Measurements from ENCODE around the gene WNT16.
"Not testable (repeated sequence)": the region's sequence is repeated elsewhere in the genome, so short reads cannot be mapped to it uniquely, and the experiment has no call there.

Gene WNT16

DNA sequence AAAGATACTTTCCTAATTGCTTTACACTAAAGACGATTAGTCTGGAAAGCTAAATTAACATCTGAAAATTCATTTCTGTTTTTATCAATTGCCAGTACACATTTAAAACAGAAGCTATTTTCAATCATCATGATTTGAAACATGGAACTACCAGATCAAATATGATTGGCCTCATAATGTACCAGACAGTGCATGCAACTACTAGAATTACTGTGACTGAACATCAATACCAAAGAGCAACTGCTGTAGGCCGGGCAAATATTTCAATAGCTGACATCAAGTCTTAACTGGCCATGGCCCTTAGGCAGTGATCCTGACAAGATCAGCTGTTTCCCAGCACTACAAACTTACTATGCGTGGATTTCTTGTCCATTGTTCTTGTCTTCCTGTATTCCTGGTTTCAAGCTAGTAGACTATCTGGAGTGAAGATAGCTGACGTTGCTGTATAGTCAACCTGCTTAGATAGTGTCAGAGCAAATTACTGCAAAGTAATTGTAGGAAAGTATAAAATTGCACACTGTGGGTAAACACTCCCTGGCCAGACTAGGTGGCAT lies 21.7 kb upstream of the WNT16 start:
- DNase-seq: no peak

DNA sequence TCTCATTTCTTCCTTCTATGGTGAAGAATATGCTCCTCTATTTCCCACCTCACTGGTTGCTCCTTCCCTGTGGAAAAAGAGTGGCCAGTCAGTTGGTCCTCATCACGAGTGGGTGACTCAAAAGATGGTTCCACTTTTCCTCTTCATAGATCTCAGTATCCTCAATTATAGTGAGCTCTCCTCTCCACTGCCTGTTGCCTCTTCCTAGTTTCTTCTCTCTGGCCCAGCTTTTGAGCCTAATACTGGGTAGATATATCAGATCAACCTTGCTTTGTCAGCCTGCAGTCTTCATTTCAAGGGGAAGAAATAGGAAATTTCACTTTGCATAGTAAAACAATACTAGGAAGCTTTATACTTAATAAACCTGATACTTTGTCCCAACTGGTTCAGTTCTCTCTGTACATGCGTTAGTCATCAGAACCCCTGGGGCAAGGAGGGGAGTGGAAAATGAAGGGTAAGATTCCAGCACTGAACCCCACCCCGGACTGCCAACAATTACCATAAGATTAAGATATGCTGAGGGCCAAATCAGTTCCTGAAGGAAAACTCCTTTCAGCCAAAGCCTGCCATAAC lies 15.5 kb upstream of the WNT16 start:
- DNase-seq: no peak

DNA sequence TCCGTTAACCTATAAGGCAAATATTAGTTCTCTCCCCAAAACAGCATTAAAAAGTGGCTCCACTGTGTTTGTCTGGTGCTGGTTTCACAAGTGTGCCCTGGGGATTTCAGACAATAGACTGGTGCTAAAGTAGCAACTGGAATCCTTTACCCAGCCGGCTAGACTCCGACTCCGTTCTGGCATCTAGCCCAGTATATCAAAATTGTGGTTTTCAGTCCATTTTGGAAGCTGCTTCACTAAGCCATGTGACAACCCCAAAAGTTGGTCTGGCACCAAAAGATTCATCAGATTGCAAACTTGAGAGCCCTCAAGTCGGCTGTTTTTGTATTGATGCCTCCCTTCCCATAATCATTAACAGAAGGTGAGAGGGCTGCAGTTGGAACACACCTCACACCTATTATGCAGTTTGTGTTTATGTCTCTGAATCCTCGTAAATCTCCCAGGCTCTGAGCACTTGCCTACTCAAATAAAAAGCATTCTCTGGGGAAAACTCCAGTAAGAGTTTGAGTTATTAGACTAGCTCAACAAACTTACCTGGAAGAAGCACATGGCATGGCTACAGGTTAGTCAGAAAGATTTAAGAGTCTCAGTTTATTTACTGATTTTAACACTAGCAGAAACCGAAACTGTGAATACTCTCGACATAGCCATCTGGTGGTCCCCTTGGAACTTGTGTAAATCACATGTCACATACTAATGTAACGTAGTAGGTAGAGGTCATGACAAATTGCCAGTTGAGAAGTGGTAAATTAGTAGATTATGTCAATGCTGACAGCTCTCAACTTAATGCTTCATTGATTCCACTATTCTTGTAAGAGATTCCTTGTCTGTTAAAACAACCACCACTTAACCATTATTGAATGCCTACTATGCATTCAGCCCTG lies 14.8 kb upstream of the WNT16 start:
- no peak for DNase-seq

DNA sequence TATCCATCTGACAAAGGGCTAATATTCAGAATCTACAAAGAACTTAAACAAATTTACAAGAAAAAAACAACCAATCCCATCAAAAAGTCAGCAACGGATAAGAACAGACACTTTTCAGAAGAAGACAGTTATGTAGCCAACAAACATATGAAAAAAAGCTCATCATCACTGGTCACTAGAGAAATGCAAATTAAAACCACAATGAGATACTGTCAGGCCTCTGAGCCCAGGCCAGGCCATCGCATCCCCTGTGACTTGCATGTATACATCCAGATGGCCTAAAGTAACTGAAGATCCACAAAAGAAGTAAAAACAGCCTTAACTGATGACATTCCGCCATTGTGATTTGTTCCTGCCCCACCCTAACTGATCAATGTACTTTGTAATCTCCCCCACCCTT lies 13.6 kb upstream of the WNT16 start:
- DNase-seq: not testable (repeated sequence)

DNA sequence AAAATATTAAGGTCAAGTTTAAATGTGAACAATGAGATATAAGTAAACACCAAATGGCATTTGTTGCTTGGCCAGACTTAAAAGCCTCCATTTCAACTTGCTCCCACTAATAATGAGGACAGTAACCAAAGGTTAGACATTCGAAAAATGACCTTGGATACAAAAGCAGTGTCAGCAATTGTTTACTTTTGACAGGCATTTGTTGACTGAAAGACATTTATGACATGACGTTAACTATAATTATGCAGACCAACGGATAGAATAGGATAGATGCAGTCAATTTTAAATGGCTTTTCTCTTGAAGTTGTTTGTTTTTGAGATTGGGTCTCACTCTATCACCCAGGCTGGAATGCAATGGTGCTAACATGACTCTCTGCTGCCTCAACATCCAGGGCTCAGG lies 6.3 kb upstream of the WNT16 start:
- no peak for DNase-seq

DNA sequence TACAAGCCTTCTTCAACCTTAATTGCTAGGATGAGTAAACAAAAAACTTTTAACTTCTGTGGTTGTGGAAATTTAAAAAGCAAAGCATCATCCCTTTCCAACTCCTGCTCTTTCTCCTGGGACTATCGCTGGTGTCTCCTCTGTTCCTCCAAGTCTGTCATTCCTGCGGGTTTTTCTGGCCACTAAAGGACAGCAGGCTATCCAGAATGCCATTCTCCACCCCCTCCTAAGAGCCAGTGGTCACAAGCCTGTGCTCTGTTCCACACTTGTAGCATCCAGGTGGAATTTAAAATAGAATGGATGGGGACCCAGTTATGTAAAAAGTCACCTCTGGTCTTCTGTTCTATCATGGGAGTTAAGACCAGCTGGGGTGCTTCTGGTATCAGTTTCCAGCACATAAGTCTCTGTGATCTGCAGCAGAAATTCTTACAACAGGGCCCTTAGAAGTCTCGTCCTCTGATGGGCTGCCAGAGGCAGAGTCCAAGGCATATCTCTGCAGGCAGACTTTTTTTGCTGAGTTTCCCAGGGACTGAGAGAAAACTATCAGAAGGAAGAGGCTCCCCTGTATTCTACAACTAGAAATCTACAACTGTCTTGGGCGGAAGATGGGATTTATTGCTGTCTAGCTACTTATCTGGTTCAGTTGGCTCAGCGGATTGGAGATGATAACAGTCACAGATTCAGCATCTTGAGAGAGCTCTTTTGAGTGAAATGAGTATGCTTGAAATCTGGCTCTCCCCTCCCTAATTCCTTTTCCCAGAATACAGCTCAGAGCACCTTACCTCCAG lies 5.1 kb upstream of the WNT16 start:
- no peak for DNase-seq

DNA sequence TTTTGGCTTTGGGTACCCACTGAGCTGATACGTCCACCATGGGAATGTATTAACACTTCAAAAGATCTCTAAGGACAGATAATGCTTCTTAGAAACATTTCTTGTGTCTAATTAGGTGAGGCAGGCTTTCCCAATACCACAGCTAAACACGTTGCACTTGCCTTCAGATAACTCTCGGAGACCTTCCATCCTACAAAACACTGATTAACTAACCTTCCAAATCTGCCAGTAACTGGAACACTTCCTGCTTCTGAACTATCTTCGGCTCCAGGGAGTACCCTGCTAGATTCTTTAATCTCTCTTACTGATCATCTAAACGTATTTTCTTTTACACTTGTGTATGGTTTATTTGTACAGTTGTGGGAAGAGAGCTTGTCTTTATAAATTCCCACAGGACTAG lies 1.1 kb upstream of the WNT16 start:
- no peak for DNase-seq

DNA sequence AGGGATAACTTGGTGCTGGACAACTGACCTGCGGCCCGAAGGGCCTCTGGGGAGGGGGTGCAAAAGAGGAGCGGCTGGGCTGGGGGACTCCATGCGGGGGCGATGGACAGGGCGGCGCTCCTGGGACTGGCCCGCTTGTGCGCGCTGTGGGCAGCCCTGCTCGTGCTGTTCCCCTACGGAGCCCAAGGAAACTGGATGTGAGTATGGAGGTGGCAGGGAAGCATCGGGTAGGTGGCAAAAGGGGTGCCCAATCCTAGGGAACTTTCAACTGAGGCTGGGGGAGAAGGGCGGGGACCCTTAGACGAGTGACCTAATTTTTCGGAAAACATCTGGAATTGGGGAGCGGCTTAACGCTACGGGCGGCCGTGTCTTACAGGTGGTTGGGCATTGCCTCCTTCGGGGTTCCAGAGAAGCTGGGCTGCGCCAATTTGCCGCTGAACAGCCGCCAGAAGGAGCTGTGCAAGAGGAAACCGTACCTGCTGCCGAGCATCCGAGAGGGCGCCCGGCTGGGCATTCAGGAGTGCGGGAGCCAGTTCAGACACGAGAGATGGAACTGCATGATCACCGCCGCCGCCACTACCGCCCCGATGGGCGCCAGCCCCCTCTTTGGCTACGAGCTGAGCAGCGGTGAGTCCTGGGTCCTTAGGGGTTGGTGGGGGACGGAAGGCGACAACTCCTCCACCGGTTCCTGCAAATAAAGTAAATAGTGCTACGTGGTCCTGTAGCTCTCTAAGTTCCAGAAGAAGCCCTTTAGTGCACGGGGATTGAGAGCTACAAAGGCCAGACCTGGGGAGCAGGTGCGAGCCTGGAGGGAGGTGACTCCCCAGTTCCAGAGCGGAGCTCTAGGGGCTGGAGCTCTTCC lies 622 bp downstream of the WNT16 start:
- DNase-seq: no peak

DNA sequence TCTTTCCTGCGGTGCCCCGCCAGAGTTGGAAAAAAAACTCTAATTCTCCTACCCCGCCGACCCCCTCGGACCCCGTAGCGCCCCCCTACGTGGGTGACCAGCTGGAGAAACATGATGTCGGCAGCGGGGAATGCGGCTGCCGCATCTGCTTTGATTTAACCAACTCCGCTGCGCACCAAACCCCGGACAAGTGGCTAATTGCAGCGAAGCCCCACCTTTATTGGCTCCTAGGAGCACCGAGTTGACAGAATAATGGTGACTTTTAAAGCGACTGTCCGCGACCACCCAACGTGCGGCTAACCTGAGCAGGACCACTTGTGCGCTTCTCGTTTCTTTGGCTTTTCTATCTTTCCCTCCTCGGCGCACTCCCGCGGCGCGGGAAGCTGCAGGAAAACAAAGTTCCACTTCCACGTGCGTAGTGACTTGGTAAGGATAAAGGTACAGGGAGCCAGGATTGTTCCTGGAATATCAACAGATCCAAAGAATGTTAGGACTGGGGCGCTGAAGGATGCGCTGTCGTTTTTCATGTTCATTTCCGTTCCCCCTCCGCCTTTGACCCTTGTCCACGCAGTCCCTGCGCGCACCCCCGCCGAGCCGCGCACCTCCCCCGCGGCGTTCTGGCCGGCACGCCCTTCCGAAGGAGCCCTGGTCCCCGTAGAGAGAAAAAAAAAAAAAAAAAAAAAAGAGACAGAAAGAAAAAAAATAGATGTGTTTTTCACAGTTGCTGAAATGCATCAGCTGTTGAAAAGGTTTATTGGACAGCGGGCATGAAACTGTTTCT lies 1.4 kb downstream of the WNT16 start:
- DNase-seq: no peak

DNA sequence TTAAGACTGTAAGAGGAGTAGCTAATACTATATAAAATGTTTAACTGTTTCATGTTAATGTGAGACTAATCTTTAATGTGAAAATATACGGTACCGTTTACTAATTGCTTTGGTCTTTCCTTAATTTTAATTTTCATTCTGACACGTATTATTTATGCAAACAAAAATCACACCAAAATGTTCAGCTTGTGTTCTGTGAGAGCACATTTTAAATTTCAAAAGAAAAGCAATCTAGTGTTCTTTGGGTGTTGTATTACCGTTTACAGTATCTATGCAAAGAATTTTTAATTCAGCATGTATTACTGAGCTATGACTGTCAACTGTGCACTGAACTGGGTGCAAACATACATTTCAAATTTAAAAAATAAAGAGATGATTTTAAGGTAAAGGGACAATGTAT lies 2.2 kb downstream of the WNT16 start:
- no peak for DNase-seq

DNA sequence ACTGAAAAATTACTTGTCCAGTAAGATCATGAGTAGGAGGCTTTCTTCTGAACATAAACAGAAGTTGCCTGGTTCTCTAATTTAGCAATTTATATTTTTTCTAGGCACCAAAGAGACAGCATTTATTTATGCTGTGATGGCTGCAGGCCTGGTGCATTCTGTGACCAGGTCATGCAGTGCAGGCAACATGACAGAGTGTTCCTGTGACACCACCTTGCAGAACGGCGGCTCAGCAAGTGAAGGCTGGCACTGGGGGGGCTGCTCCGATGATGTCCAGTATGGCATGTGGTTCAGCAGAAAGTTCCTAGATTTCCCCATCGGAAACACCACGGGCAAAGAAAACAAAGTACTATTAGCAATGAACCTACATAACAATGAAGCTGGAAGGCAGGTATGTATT lies 2.8 kb downstream of the WNT16 start:
- DNase-seq: no peak

DNA sequence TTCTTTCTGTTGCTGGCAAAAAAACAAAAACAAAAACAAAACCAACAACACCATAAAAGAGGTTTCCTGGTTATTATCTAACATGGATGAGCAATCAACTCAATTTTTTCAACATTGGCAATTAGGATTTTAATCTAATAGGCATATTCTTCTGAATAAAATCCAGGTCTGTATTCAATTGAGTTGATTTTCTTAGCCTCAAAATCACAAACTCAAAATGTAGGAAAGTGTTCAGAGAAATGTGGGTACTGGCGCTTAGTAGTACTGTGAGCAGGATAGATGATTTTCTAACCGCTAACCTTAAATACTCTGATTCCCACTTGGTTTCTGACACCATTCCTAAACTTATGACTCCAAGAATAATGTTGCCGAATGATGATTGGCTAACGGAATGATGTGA lies 5.6 kb downstream of the WNT16 start:
- no peak for DNase-seq

DNA sequence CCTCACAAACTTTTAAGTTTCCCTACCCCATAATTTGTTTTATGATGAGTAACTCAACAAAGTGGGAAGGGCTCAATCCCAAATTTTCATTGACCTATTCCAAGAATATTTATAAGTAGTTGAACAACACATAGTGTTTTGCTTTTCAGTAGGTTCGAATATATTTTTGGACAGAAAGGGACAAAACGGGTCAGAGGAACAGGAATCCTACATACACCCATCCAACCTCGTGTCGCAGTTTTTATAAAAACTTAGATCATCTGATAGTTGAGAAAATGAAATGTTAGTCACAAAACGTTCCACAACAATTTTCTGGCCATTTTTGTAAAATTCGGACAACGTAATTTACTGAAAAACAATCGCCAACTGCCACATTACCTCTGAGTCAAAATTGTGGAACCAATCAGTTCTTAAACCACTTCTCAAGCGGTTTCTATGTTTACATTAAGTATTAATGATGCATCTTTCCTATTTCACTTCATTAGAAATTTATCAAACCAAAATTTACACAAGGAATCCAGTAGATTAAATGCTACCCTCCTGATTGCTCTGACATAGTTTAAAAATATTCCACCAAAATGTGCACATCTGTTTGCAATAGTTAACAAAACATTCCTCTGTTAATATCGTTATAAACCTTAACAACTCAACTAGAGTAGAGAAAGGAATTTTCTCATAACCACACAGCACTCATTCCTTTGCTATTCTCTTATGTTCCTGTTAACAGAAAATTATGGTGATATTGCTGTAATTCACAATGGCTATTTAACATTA lies 6.3 kb downstream of the WNT16 start:
- no peak for DNase-seq

DNA sequence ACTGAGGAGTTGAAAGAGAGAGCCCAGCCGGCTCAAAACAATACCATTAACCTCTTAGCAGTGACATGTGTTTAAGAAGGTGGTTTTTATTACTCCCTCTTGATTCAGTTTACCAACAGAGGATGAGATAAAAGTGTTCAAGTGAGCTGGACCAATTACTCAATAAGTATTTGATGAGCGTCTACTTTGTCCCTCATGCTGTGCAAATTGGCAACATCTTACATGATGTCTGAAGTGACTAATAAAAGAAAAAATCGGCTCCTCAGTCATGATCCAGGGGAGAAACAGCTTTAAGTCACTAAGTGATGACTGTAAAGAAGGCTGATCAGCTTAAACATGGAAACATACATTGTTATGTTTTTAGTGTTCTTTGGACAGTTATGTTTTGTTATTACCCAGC lies 7.8 kb downstream of the WNT16 start:
- DNase-seq: no peak

DNA sequence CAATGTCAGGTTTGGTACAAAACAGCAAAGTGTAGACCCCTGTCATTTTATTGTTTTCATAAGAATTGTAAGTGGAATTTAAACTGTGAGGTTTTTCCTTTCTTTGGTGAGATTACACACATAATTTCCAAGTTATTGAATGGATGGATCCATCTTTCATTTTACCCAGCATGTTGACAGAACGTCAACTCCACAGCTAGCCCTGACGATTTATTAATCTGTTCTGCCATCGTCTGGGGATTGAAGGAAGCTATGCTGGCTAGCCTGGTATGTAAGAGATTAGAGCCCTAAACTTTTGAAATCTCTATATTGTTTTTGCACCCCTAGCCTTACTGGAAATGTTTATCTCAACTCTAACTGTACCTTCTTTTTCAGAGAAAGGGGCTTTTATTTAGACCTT lies 8.6 kb downstream of the WNT16 start:
- DNase-seq: no peak

DNA sequence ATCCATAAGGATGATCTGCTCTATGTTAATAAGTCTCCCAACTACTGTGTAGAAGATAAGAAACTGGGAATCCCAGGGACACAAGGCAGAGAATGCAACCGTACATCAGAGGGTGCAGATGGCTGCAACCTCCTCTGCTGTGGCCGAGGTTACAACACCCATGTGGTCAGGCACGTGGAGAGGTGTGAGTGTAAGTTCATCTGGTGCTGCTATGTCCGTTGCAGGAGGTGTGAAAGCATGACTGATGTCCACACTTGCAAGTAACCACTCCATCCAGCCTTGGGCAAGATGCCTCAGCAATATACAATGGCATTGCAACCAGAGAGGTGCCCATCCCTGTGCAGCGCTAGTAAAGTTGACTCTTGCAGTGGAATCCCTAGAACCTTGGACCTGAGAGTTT lies 10.3 kb downstream of the WNT16 start:
- DNase-seq: no peak

DNA sequence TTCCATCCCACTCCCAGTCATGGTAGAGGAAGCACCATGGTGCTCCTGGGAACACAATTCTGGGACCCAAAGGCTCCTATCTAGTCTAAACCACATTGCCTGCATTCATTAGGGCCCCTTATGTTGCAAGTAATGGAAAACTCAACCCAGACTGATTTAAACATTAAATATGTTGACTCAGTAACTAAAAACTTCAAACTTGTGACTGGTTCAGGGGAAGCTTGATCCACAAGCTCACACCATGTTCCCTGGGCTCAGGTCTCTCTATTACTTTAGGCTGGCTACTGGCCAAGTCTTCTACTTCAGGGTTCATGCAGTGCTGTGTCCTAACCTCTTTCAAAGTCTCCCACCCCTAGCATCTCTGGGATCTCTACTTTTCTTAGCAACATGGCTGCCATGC lies 13.1 kb downstream of the WNT16 start:
- no peak for DNase-seq

DNA sequence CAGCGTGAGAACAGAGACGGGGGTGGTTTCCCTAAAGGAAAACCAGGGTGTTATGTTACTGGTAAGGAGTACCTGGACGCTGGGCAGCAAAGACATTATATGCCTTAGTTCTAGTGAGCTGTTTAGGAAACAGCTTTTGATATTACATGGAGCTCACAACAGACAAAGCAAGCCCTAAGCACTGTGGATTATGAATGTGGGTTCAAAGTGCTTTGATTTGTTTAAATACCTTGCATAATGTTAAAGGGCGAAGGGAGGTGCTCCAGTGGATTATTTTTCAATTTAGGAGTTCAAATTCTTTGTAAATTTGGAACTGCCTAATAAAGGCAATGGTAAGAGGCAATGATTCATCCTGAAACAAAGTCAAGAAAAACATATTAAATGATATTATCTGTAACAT lies 13.8 kb downstream of the WNT16 start:
- DNase-seq: no peak

DNA sequence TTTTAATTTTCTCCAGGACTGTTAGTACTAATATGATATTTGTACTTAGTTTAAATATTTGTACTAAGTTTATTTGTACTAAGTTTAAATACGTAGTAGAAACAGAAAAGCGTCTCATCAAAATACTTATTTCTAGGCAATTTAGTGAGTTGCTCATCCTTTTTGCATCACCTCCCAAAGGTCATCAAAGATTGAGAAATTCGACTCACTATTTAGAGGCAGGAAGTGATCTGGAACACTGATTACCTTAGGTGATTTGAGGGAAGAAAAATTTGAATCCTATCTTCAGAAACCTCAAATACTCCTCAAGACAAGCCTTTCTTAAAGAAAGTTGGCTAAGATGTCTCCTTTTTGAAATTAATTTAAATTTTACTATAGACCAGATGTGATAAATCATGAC lies 14.5 kb downstream of the WNT16 start:
- DNase-seq: no peak

DNA sequence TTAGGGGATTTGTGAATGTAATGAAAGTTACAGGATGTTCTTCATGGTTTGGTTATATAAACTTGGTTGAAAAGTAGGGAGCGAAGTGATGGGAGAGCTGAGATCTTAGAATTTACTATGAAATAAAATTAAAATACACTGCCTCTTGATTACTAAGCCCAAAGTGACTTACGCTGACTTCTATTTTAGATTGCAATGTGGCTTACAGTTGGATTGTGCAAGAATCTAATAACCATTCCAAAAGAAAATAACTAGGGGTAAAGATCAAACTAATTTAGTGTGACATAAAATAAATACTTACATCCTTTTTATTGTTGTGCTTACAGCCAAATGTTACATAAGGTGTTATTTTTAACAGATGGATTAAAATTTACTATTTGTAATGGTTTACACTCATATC lies 15.3 kb downstream of the WNT16 start:
- no peak for DNase-seq

DNA sequence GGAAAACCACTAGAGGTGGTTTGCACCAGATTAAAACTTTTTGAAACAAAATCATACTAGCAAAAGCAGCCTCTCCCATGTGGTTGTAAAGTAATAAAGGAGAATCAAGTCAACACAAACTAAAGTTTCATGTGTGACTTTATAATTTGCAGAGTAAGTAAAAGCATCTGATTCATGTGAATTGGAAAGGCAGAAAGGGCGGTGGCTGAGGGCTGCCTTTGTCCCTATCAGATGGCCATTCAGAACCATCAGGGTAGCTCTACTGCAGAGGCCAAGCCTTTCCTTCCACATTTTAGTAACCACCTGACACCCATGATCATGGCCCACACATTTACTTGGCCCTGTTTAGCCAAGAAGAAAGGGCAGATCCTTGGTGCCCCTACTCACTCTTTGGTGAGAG lies 15.7 kb downstream of the WNT16 start:
- DNase-seq: no peak
